Right lobe of liver (tissue), 6 donors: ENCODE results near the gene CD69. TPM values are rescaled to one million over a fixed set of nuclear protein-coding genes. Genes with fewer than 3 reads are reported as not detected.

ENCODE experiments used
- ATAC-seq, 4 donors: fragments of 200-7000 bp; cut with Tn5 transposase; one replicate each; pipeline ENCODE4 v1.9.1; 2020; ENCODE audit warnings: mild to moderate bottlenecking in 4 of 4, moderate library complexity in 4 of 4
- DNase-seq, 3 donors: peaks; one replicate each; pipeline ENCODE4 v3.0.0-alpha.2; 2020
- H3K27ac ChIP-seq, 3 donors: fragments of 200-600 bp; one replicate each; pipeline ENCODE4 v1.8.0; 2022
- H3K27me3 ChIP-seq, 2 donors: fragments of 200-600 bp; one replicate each; pipeline ENCODE4 v1.8.0; 2022
- H3K36me3 ChIP-seq, 4 donors: fragments of 200-600 bp; sonication (generic) in 1 of 4; one replicate each; pipeline versions ENCODE4 v1.5.1 to v1.8.0; 2017 to 2022; ENCODE audit warnings: control low read depth in 1 of 4
- H3K4me1 ChIP-seq, 4 donors: fragments of 200-600 bp; sonication (generic) in 1 of 4; one replicate each; pipeline versions ENCODE4 v1.5.1 to v1.8.0; 2017 to 2022; ENCODE audit warnings: control low read depth in 1 of 4
- H3K4me3 ChIP-seq, 3 donors: fragments of 200-600 bp; one replicate each; pipeline ENCODE4 v1.8.0; 2022
- H3K9me3 ChIP-seq, 4 donors: fragments of 200-600 bp; sonication (generic) in 1 of 4; one replicate each; pipeline versions ENCODE4 v1.5.1 to v1.8.0; 2017 to 2022; ENCODE audit warnings: control low read depth in 1 of 4
- POLR2A ChIP-seq: fragments of 450-650 bp; IDR thresholded peaks from one replicate; pipeline ENCODE4 v1.6.1; 2017; ENCODE audit warnings: antibody characterized with exemption, mild to moderate bottlenecking
- WGBS: methylation state at CpG from one replicate; pipeline ENCODE4 v1.1.6; 2018; ENCODE audit warnings: low coverage, low lambda C conversion rate; ENCODE audit not compliant: insufficient coverage; ENCODE audit errors: missing lambda C conversion rate; 5-methylcytosine and 5-hydroxymethylcytosine counted together
- intact Hi-C, 2 donors: fragments of 100-400 bp; cut with DNase I; formaldehyde crosslinking; loops; one replicate each; pipeline versions ENCODE4 v1.11.2 to v1.14.1; 2022
- total RNA-seq, 6 experiments: library from RNA; depleted of rRNA in 2 of 6; stranded (reverse); fragments of >200 nt in 2 of 6; fragmentation: NEBNext Ultra II Directional in 3 of 6; extraction: Animal tissue kit (Norgen Biotek cat#: 25700) in 3 of 6; gene quantifications; one replicate each; pipeline versions ENCODE4 v1.1.0 to v1.2.4, GENCODE V29; 2016 to 2023
- TF ChIP-seq, protein P1 (sequence below), 4 donors: fragments of 200-600 bp in 3 of 4; fragments of 450-650 bp in 1 of 4; IDR thresholded peaks; one replicate each; pipeline versions ENCODE4 v1.5.1 to v1.8.0; 2016 to 2022; ENCODE audit warnings: antibody characterized with exemption in 4 of 4, mild to moderate bottlenecking in 2 of 4
- donor health status: DM: no; HTN: yes; CAD: no.
- donor health status: DM: no; HTN: no; CAD: no.
- donor health status: DM: no; HTN: no; CAD: no.
- donor health status: DM: no; HTN: yes; CAD: no.
- donor health status: DM: no; HTN: yes; CAD: no.

The CD69 gene
- total RNA-seq, 6 experiments from 2014 or later: 0.26 to 2.3 (median 1.0) TPM

DNA sequence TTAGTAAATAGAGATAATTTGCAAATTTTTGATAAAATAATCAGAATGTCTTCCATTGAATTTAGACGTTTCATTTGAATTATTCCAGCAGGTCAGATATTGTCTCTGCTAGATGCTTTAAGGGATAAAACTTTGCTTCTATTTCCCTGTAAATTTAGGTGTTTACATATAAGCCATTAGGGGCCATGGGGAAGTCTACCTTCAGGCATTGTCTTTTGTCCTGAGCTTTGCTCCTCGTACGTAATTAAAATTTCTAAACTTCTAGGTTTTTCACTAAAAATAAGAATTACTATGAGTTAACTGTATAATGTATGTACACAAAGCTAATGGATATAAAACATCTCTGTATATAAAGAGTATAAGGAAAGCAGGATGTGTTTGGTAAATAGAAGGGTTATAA, 24.1 kb upstream of the CD69 start:
- TF ChIP-seq, protein P1, sequence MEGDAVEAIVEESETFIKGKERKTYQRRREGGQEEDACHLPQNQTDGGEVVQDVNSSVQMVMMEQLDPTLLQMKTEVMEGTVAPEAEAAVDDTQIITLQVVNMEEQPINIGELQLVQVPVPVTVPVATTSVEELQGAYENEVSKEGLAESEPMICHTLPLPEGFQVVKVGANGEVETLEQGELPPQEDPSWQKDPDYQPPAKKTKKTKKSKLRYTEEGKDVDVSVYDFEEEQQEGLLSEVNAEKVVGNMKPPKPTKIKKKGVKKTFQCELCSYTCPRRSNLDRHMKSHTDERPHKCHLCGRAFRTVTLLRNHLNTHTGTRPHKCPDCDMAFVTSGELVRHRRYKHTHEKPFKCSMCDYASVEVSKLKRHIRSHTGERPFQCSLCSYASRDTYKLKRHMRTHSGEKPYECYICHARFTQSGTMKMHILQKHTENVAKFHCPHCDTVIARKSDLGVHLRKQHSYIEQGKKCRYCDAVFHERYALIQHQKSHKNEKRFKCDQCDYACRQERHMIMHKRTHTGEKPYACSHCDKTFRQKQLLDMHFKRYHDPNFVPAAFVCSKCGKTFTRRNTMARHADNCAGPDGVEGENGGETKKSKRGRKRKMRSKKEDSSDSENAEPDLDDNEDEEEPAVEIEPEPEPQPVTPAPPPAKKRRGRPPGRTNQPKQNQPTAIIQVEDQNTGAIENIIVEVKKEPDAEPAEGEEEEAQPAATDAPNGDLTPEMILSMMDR (IDR thresholded peaks at IDR 0.05): no peak
- TF ChIP-seq POLR2A: no peak
- DNase-seq (no peak), ATAC-seq (no peak)
- H3K27ac ChIP-seq: no peak overlapping the region
- H3K4me1 ChIP-seq: no peaks in the 10 kb centered on the region
- intact Hi-C loops: no loop called here
- H3K9me3 ChIP-seq: no peaks in the 10 kb centered on the region
- no peak overlapping the region for H3K4me3 ChIP-seq
- no peaks in the 10 kb centered on the region for H3K27me3 ChIP-seq
- 55% methylated on average over 3 of the region's 3 CpGs for WGBS
- no peaks in the 10 kb centered on the region for H3K36me3 ChIP-seq

DNA sequence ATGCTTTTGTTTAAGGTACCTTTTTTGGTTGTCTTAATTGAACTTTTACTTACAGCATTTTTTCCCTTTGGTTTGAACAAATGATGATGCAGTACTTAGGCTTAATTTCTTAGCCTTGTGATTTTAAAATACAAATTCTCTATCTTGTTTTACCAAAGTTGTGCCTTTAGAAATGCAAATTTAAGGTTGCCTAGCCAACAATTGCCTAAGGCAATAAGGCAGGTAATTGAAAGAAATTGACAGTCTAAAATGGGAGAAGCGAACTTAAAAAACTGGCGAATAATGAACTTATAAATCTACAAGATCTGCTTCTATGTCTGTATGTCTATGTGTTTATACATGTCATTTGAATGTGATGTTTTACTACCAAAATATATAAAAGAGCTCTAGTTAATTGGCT, 23.6 kb upstream of the CD69 start:
- intact Hi-C loops: no loop called here
- TF ChIP-seq POLR2A: no peak
- TF ChIP-seq, protein P1 (IDR thresholded peaks at IDR 0.05): no peak

GRCh38 chr12:9782547-9783382, 22.1 kb upstream of the CD69 start:
- no peak overlapping the region for H3K27ac ChIP-seq
- TF ChIP-seq, protein P1 (IDR thresholded peaks at IDR 0.05): no peak
- TF ChIP-seq POLR2A: no peak
- no peak overlapping the region for H3K4me3 ChIP-seq
- WGBS: 62% methylated on average over 6 of the region's 7 CpGs
- no peaks in the 10 kb centered on the region for H3K27me3 ChIP-seq
- no peaks in the 10 kb centered on the region for H3K9me3 ChIP-seq
- intact Hi-C loops: no loop called here
- DNase-seq (no peak), ATAC-seq (no peak)
- no peaks in the 10 kb centered on the region for H3K36me3 ChIP-seq
- H3K4me1 ChIP-seq: no peaks in the 10 kb centered on the region

More for the DNA sequence above, 23.6 kb upstream of the CD69 start:
- H3K9me3 ChIP-seq: no peaks in the 10 kb centered on the region
- 73% methylated on average over 2 of the region's 2 CpGs for WGBS
- no peaks in the 10 kb centered on the region for H3K27me3 ChIP-seq
- no peak overlapping the region for H3K4me3 ChIP-seq
- no peaks in the 10 kb centered on the region for H3K4me1 ChIP-seq
- H3K36me3 ChIP-seq: no peaks in the 10 kb centered on the region
- ATAC-seq: no peak
- DNase-seq: no peak
- no peak overlapping the region for H3K27ac ChIP-seq

GRCh38 chr12:9781360-9781759, 20.7 kb upstream of the CD69 start:
- intact Hi-C loops: no loop called here
- Histone ChIP-seq H3K4me1 (no peaks in the 10 kb centered on the region), H3K4me3 (no peak overlapping the region), H3K27me3 (no peaks in the 10 kb centered on the region), H3K9me3 (no peaks in the 10 kb centered on the region), H3K27ac (no peak overlapping the region), H3K36me3 (no peaks in the 10 kb centered on the region)
- 82% methylated on average over 2 of the region's 2 CpGs for WGBS
- ATAC-seq (no peak), DNase-seq (no peak)
- no peak for TF ChIP-seq POLR2A
- TF ChIP-seq, protein P1 (IDR thresholded peaks at IDR 0.05): no peak
